Right cardiac atrium (tissue), 5 donors: Measurements from ENCODE around the gene ZNF677. TPM values are rescaled to one million over a fixed set of nuclear protein-coding genes. Genes with fewer than 3 reads are reported as not detected.
"Not testable (repeated sequence)": the region's sequence is repeated elsewhere in the genome, so short reads cannot be mapped to it uniquely, and the experiment has no call there.

Source experiments
- ATAC-seq, 2 donors: fragments of 200-7000 bp; cut with Tn5 transposase; one replicate each; pipeline versions ENCODE4 v1.8.0 to v1.9.1; 2020; ENCODE audit warnings: moderate library complexity in 2 of 2, mild to moderate bottlenecking in 1 of 2
- DNase-seq, 3 donors: peaks; one replicate each; pipeline ENCODE4 v3.0.0-alpha.2; 2020
- H3K27ac ChIP-seq: one replicate; pipeline ENCODE4 v1.5.1; 2013; ENCODE audit warnings: mild to moderate bottlenecking, low read length, control low read depth, moderate library complexity
- H3K27me3 ChIP-seq: one replicate; pipeline ENCODE4 v1.6.1; 2013; ENCODE audit not compliant: control insufficient read depth, insufficient read depth
- H3K4me1 ChIP-seq: one replicate; pipeline ENCODE4 v1.6.1; 2013; ENCODE audit warnings: low read length; ENCODE audit not compliant: control insufficient read depth, insufficient read depth
- H3K4me3 ChIP-seq: one replicate; pipeline ENCODE4 v1.5.1; 2013; ENCODE audit warnings: low read length, control low read depth
- H3K9me3 ChIP-seq: one replicate; pipeline ENCODE4 v1.6.1; 2013; ENCODE audit warnings: low read length; ENCODE audit not compliant: control insufficient read depth
- WGBS: extraction: QIAGEN DNeasy Blood & Tissue Kit; methylation state at CpG from one replicate; pipeline ENCODE4 v1.1.7; 2013; 5-methylcytosine and 5-hydroxymethylcytosine counted together
- intact Hi-C, 4 donors: fragments of 100-400 bp; cut with DNase I; formaldehyde crosslinking; loops; one replicate each; pipeline versions ENCODE4 v1.11.0 to v1.14.0; 2022 to 2023
- long read RNA-seq, 4 donors: library from polyadenylated mRNA; unstranded; transcript quantifications; one replicate each; pipeline ENCODE4 v2.0.0, GENCODE V29; 2020 to 2021
- polyA plus RNA-seq: library from polyadenylated mRNA; stranded (reverse); fragments of 200-250 nt; gene quantifications from one replicate; pipeline ENCODE4 v1.2.3, GENCODE V29; 2013
- total RNA-seq, 4 donors: library from RNA; stranded (reverse); fragmentation: NEBNext Ultra II Directional; extraction: Animal tissue kit (Norgen Biotek cat#: 25700); gene quantifications; one replicate each; pipeline ENCODE4 v1.2.1, GENCODE V29; 2021
- donor health status: healthy with polysubstance abuse.
- donor health status: DM: no; HTN: yes; CAD: no.
- donor health status: DM: no; HTN: no; CAD: no.
- donor health status: DM: no; HTN: yes; CAD: no; lungs with severe emphysema.
- donor health status: DM: yes; HTN: yes; CAD: no.

The ZNF677 gene
- total RNA-seq (10 to 100 TPM; 18.7 to 27.9 (median 25.7) TPM), polyA plus RNA-seq (18.8 TPM)
- long read RNA-seq, donor 1, transcript ZNF677-210 (4 exons, 706 nt), result major isoform, 7 of 14 reads
- long read RNA-seq, donor 1, partial matches to known transcripts, result 0 of 14 reads
- long read RNA-seq, donor 1, other reads (novel, unspliced or antisense), result 1 of 14 reads
- long read RNA-seq, donor 2, partial matches to known transcripts, result 0 of 4 reads
- long read RNA-seq, donor 2, other reads (novel, unspliced or antisense), result 1 of 4 reads
- long read RNA-seq, donor 3, transcript ZNF677-211 (4 exons, 719 nt), result major isoform, 7 of 30 reads
- long read RNA-seq, donor 3, transcript ZNF677-206 (5 exons, 3,497 nt), result minor isoform, 6 of 30 reads
- long read RNA-seq, donor 3, partial matches to known transcripts, result 4 of 30 reads
- long read RNA-seq, donor 3, other reads (novel, unspliced or antisense), result 5 of 30 reads
- long read RNA-seq, donor 4, partial matches to known transcripts, result 0 of 2 reads
- long read RNA-seq, donor 4, other reads (novel, unspliced or antisense), result 0 of 2 reads

- ATAC-seq (peak; percentile 100), DNase-seq (peak; percentile 97 to 98 (median 98))
- Histone ChIP-seq H3K27ac (peak within 1 kb of the TSS; percentile 92), H3K27me3 (no peaks in the 10 kb centered on the region), H3K9me3 (peaks cover 2% of the 10 kb centered on the region), H3K4me3 (peak within 1 kb of the TSS; percentile 65), H3K4me1 (no peaks in the 10 kb centered on the region)
- intact Hi-C loops, result no loop called here
- under 1% methylated on average over 72 of the region's 72 CpGs for WGBS
These were observed at the start of gene ZNF677 for GRCh38 chr19:53254411-53255341. ZNF677 (minus strand) TSS chr19:53254873; CDS start chr19:53251550, 3,323 bp downstream.

- H3K27ac ChIP-seq, DNase-seq, H3K4me1 ChIP-seq, ATAC-seq, H3K27me3 ChIP-seq, H3K4me3 ChIP-seq, intact Hi-C loops, H3K9me3 ChIP-seq: not testable (repeated sequence)
- 25% methylated on average over 1 of the region's 8 CpGs for WGBS
These were observed 46.7 kb upstream of the ZNF677 start for GRCh38 chr19:53301341-53301740.

DNA sequence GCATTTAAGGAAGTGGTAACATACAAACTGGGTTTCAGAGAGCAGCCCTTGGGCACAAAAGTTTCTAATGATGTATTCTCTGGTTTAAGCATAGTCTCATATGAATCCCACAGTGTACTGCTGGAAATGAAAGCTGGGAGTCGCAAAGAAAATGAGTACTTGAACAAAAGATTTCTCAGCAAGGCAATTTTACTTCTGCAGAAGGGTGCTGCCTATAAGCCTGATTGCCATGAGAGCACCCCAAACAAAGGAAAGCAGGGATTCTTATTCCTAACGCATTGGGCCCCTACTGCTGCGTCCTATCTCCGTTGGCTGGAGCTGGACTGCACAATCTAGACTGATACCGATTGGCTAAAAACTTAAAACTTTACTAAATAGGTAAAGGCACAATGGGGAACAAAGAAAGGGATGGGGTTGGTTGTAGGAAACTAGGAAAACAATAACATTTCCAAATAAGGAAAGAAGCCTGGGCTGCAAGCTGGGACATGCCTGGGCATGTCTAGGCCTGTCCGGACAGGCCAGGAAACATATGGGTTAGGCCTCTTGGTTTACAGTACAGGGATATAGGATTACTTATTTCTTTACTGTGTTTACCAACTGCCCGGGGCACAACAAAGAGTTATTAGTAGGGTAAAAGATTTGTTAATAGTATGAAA, 40.2 kb upstream of the ZNF677 start:
- no peaks in the 10 kb centered on the region for H3K4me1 ChIP-seq
- WGBS, result 90% methylated on average over 7 of the region's 7 CpGs
- H3K9me3 ChIP-seq, result peaks cover 6% of the 10 kb centered on the region
- H3K27ac ChIP-seq, result no peak overlapping the region
- ATAC-seq (no peak), DNase-seq (no peak)
- no peaks in the 10 kb centered on the region for H3K27me3 ChIP-seq
- intact Hi-C loops, result no loop called here
- H3K4me3 ChIP-seq, result no peak overlapping the region

DNA sequence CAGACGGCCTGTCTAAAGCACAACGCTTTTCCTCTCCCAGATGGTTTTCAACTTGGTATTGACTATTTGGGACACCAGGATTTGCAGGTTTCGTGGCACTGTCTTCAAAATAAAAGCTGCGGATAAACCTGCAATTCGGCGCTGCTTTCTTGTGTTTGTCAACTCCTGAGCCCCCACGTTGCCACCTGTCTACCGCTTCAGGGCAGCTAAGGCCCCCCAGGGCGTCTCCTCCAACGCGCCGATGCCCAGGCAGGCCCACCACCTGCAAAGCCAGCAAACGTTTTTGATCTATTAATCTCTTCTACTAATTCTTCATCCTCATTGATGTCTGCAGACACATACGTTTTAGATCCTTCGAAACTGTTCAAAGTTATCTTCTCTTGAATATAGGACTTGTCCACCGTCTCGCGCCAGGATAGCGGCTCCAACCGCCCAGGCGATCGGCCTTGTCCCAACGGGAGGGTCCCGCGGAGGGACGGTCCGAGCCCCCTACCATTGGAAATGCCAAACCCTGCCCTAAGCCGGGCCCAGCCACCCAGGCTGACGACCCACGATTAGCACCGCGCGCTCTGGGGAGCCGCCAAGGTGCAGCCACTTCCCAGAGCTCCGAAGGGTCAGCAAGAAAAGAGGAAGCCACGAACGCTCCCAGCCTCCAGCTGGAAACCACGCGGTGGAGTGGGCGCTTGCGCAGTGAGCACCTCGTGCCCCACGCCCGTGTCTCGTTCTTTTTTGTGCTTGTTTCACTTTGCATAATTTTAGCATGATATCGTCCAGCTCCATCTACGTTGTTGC, 36.3 kb upstream of the ZNF677 start:
- 89% methylated on average over 47 of the region's 47 CpGs for WGBS
- Histone ChIP-seq H3K27me3 (no peaks in the 10 kb centered on the region), H3K9me3 (peaks cover 6% of the 10 kb centered on the region), H3K4me1 (no peaks in the 10 kb centered on the region), H3K4me3 (no peak overlapping the region), H3K27ac (no peak overlapping the region)
- intact Hi-C loops, result no loop called here
- ATAC-seq, result no peak
- no peak for DNase-seq

- Histone ChIP-seq H3K4me3 (no peak overlapping the region), H3K27me3 (no peaks in the 10 kb centered on the region), H3K27ac (no peak overlapping the region), H3K4me1 (no peaks in the 10 kb centered on the region), H3K9me3 (no peaks in the 10 kb centered on the region)
- WGBS, result 65% methylated on average over 4 of the region's 4 CpGs
- no peak for DNase-seq
- no peak for ATAC-seq
- intact Hi-C loops, result no loop called here
These were observed 30.4 kb upstream of the ZNF677 start for GRCh38 chr19:53285087-53285486.

DNA sequence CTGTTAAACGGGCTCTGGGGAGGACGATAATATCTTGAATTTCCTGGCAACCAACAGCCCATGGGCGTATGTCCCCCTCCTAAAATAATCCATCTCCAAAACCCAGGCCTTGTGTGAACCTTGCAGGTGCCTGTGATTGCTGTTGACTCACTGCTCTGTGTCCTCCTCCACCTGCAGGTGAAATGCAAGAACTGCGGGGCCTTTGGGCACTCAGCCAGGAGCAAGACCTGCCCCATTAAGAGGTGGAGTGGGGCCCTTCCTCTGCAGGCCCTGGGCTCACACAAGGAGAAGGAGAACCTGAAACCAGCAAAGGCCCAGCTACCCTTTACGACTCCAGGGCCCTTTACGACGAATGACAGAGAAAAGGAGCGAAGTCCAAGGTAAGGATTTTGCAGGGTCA, 27.3 kb upstream of the ZNF677 start:
- intact Hi-C loops, result not testable (repeated sequence)

DNA sequence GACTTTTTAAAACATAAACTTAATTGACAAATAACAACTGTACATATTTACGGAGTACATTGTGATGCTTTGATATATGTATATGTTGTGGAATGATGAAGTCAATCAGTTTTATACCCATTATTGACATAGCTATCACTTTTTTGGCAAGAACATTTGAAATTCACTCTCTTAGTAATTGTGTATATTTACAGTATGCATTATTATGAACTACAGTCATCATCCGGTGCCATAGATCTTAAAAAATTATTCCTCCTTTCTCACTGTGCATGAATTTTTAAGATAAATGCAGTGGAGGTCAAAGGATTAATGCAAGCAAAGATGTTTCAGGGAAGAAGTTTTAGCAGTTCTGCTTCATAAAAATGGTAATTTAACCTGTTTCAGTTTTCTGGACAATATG, 20.8 kb upstream of the ZNF677 start:
- Histone ChIP-seq H3K9me3 (no peaks in the 10 kb centered on the region), H3K4me3 (no peak overlapping the region), H3K27ac (no peak overlapping the region), H3K4me1 (no peaks in the 10 kb centered on the region), H3K27me3 (peaks cover 3% of the 10 kb centered on the region)
- WGBS, result 93% methylated on average over 2 of the region's 2 CpGs
- ATAC-seq (no peak), DNase-seq (no peak)
- intact Hi-C loops, result no loop called here

More for the DNA sequence above, 27.3 kb upstream of the ZNF677 start:
- not testable (repeated sequence) for H3K9me3 ChIP-seq, H3K4me3 ChIP-seq, H3K4me1 ChIP-seq, ATAC-seq, DNase-seq, H3K27me3 ChIP-seq, H3K27ac ChIP-seq
- 59% methylated on average over 4 of the region's 8 CpGs for WGBS

DNA sequence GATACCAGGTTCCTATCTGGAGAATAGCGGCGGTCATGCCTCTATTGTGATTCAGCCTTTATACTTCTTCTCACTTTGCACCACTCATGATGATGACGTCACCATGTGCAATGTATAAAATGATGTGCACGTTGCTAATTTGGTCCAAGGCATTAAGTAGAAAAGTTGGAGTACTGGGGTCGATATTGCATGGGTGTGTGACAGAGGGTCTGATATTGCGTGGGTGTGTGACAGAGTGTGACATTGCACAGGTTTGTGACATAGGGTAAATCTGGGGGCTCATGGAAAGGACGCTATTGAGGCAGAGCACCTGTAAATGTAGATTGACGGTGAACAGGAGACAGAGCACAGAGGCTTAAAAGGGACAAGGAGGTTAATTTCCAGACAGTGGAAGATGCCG, 17.4 kb upstream of the ZNF677 start:
- Histone ChIP-seq H3K27me3 (no peaks in the 10 kb centered on the region), H3K4me1 (no peaks in the 10 kb centered on the region), H3K4me3 (no peak overlapping the region), H3K9me3 (no peaks in the 10 kb centered on the region), H3K27ac (no peak overlapping the region)
- intact Hi-C loops, result no loop called here
- DNase-seq (no peak), ATAC-seq (no peak)
- 84% methylated on average over 7 of the region's 9 CpGs for WGBS

DNA sequence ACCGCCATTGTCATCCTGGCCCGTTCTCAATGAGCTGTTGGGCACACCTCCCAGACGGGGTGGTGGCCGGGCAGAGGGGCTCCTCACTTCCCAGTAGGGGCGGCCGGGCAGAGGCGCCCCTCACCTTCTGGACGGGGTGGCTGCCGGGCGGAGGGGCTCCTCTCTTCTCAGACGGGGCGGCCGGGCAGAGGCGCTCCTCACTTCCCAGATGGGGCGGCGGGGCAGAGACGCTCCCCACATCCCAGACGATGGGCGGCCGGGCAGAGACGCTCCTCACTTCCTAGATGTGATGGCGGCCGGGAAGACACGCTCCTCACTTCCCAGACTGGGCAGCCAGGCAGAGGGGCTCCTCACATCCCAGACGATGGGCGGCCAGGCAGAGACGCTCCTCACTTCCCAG, 15.2 kb upstream of the ZNF677 start:
- WGBS, result 93% methylated on average over 26 of the region's 27 CpGs
- not testable (repeated sequence) for DNase-seq, ATAC-seq

DNA sequence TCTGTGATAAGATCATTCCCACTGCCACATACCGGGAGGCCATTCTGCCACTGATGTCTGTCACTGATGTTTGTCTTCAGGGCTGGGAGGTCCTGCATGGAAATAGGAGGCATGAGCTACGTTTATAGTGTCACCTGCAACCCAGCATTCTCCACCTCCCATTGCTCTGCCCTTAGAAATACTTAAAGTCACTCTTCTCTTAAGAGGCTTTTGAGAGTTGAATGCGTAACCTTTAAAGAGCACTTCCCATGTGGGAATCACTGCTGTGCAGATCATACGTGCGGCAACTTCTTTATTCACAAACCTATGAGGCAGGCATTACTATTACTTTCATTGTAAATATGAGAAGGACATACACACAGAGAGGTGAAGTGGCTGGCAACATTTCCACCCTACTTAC, 12.9 kb upstream of the ZNF677 start, which contains the start of gene VN1R4:
VN1R4 (minus strand) TSS at position 101 of the 400 bp plus-strand sequence; CDS start at position 43, 58 bp downstream.
- H3K27me3 ChIP-seq, H3K4me3 ChIP-seq, H3K27ac ChIP-seq, ATAC-seq, intact Hi-C loops, H3K9me3 ChIP-seq, DNase-seq, H3K4me1 ChIP-seq: not testable (repeated sequence)
- 82% methylated on average over 4 of the region's 5 CpGs for WGBS

More for the DNA sequence above, 15.2 kb upstream of the ZNF677 start:
- H3K27me3 ChIP-seq, H3K27ac ChIP-seq, H3K9me3 ChIP-seq, H3K4me1 ChIP-seq, intact Hi-C loops, H3K4me3 ChIP-seq: not testable (repeated sequence)
